CD4-positive, alpha-beta T cell (primary cell): Measurements from ENCODE around the gene TSC22D3. TPM values are rescaled to one million over a fixed set of nuclear protein-coding genes. Genes with fewer than 3 reads are reported as not detected.
"Not testable (repeated sequence)": the region's sequence is repeated elsewhere in the genome, so short reads cannot be mapped to it uniquely, and the experiment has no call there.

Experiments used
- ATAC-seq: fragments of 200-7000 bp; cut with Tn5 transposase; one replicate; pipeline ENCODE4 v1.10.0; 2022; ENCODE audit warnings: mild to moderate bottlenecking; ENCODE audit not compliant: poor library complexity
- CTCF ChIA-PET: fragments of 350-600 bp; sonication (Branson Sonifier 250); formaldehyde crosslinking; loops from one replicate; lab custom pipeline; 2021; ENCODE audit warnings: antibody characterized with exemption, inconsistent platforms; lab: Charles Lee
- POLR2A ChIA-PET: fragments of 350-600 bp; sonication (Branson Sonifier 250); formaldehyde crosslinking; loops from one replicate; lab custom pipeline; 2021; ENCODE audit warnings: antibody characterized with exemption, inconsistent platforms; lab: Charles Lee
- DNase-seq, 14 experiments: peaks; one replicate each; pipeline ENCODE4 v3.0.0-alpha.2; 2013 to 2020; ENCODE audit warnings: mixed read lengths in 2 of 14
- H3K27ac ChIP-seq, 2 donors: one replicate each; pipeline versions ENCODE4 v1.5.1 to v1.7.0; 2013; ENCODE audit warnings: low read length in 2 of 2, low read depth in 1 of 2, mild to moderate bottlenecking in 1 of 2
- H3K27me3 ChIP-seq, 2 experiments: 1 replicate in 1 of 2; 2 replicates in 1 of 2; pipeline versions ENCODE4 v1.6.1 to v1.7.0; 2013; ENCODE audit warnings: low read length in 2 of 2, control low read depth in 1 of 2, mild to moderate bottlenecking in 1 of 2, moderate library complexity in 1 of 2; ENCODE audit not compliant: insufficient read depth in 2 of 2, control insufficient read depth in 1 of 2
- H3K36me3 ChIP-seq: one replicate; pipeline ENCODE4 v1.6.1; 2013; ENCODE audit warnings: low read length, control low read depth; ENCODE audit not compliant: insufficient read depth
- H3K4me1 ChIP-seq: one replicate; pipeline ENCODE4 v1.6.1; 2013; ENCODE audit warnings: low read length, control low read depth; ENCODE audit not compliant: insufficient read depth
- H3K4me3 ChIP-seq: one replicate; pipeline ENCODE4 v1.5.1; 2013; ENCODE audit warnings: mild to moderate bottlenecking, low read length, moderate library complexity
- H3K9me3 ChIP-seq, 2 experiments: 1 replicate in 1 of 2; 2 replicates in 1 of 2; pipeline versions ENCODE4 v1.6.1 to v1.7.0; 2013; ENCODE audit warnings: low read length in 2 of 2, mild to moderate bottlenecking in 2 of 2, control low read depth in 1 of 2, moderate library complexity in 1 of 2; ENCODE audit not compliant: control insufficient read depth in 1 of 2, insufficient read depth in 1 of 2
- H3K27ac Mint-ChIP-seq: one replicate; pipeline ENCODE4 v1.8.0; 2020; ENCODE audit warnings: mixed read lengths
- H3K27me3 Mint-ChIP-seq: one replicate; pipeline ENCODE4 v1.8.0; 2021; ENCODE audit warnings: mixed read lengths
- H3K36me3 Mint-ChIP-seq: one replicate; pipeline ENCODE4 v1.8.0; 2021; ENCODE audit warnings: low read depth, mixed read lengths
- H3K4me1 Mint-ChIP-seq: one replicate; pipeline ENCODE4 v1.8.0; 2021; ENCODE audit warnings: low read depth, mixed read lengths
- H3K4me3 Mint-ChIP-seq: one replicate; pipeline ENCODE4 v1.8.0; 2020; ENCODE audit warnings: mild to moderate bottlenecking, mixed read lengths
- H3K9me3 Mint-ChIP-seq: one replicate; pipeline ENCODE4 v1.8.0; 2020; ENCODE audit warnings: mixed read lengths
- intact Hi-C, 2 experiments: fragments of 100-400 bp; cut with DNase I in 1 of 2; cut with micrococcal nuclease in 1 of 2; formaldehyde crosslinking; loops; one replicate each; pipeline versions ENCODE4 v1.15.1 to v1.9.0; 2023 to 2025; cut with DNase I, micrococcal nuclease
- total RNA-seq, 174 experiments: library from RNA in 2 of 174; stranded (reverse) in 2 of 174; gene quantifications; one replicate each; pipeline ENCODE4 v1.2.3 and lab custom pipeline; 2021 to 2026
- TF ChIP-seq, protein P1 (sequence below): fragments of 200-600 bp; IDR thresholded peaks from one replicate; pipeline ENCODE4 v1.8.0; 2022; ENCODE audit warnings: antibody characterized with exemption, mild to moderate bottlenecking

Gene TSC22D3
- total RNA-seq, 2 experiments from 2014 or later = 3,132 to 3,144 TPM

DNA sequence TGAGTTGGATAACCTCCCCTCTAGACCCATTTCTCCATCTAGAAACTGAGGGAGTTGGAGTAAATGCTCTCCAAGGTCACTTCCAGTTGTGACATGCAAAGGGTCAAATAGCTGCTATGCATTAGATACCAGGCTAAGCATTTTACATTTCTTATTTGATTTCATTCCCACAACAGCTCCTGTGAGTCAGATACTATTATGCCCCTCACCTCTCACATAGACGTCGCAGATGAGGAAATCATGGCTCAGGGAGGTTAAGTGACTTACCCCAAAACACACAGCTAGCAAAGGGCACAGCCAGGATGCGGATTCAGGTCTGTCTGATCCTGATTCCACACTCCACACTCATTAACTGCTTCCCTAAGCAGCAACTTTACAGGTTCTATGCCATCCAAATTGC, 89.6 kb downstream of the TSC22D3 start:
- ChIA-PET CTCF (interaction anchor here (1.0 to 2.4 kb wide), 2 partner anchors 11 to 13 kb away, joined by 3 to 8 read pairs; no protein-coding TSS in a partner anchor), POLR2A (interaction anchor here (1.9 kb wide), 1 partner anchor 31 kb away, joined by 12 read pairs; no protein-coding TSS in a partner anchor)
- Mint-ChIP-seq H3K27ac (no peak overlapping the region), H3K4me1 (peaks cover 36% of the 10 kb centered on the region), H3K36me3 (no peaks in the 10 kb centered on the region), H3K27me3 (no peaks in the 10 kb centered on the region), H3K9me3 (no peaks in the 10 kb centered on the region), H3K4me3 (no peak overlapping the region)
- intact Hi-C loops = no loop called here
- ATAC-seq = no peak
- Histone ChIP-seq H3K27ac (no peak overlapping the region), H3K4me1 (peaks cover 47% of the 10 kb centered on the region), H3K9me3 (no peaks in the 10 kb centered on the region), H3K36me3 (no peaks in the 10 kb centered on the region), H3K4me3 (no peak overlapping the region), H3K27me3 (no peaks in the 10 kb centered on the region)
- no peak for DNase-seq
- TF ChIP-seq, protein P1, sequence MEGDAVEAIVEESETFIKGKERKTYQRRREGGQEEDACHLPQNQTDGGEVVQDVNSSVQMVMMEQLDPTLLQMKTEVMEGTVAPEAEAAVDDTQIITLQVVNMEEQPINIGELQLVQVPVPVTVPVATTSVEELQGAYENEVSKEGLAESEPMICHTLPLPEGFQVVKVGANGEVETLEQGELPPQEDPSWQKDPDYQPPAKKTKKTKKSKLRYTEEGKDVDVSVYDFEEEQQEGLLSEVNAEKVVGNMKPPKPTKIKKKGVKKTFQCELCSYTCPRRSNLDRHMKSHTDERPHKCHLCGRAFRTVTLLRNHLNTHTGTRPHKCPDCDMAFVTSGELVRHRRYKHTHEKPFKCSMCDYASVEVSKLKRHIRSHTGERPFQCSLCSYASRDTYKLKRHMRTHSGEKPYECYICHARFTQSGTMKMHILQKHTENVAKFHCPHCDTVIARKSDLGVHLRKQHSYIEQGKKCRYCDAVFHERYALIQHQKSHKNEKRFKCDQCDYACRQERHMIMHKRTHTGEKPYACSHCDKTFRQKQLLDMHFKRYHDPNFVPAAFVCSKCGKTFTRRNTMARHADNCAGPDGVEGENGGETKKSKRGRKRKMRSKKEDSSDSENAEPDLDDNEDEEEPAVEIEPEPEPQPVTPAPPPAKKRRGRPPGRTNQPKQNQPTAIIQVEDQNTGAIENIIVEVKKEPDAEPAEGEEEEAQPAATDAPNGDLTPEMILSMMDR = no peak

DNA sequence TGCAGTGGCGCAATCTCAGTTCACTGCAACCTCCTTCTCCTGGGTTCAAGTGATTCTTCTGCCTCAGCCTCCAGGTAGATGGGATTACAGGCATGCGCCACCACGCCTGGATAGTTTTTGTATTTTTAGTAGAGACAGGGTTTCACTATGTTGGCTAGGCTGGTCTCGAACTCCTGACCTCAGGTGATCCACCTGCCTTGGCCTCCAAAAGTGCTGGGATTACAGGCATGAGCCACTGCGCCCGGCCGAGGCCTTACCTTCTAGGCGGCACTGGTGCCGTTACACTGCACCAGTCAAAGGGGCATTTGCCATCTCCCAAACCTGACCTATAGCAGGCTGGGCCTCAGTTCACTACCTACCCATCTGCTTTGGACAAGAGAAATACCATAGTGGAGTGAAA, 90.0 kb downstream of the TSC22D3 start:
- DNase-seq, H3K4me3 ChIP-seq, H3K9me3 Mint-ChIP-seq, H3K4me3 Mint-ChIP-seq, ATAC-seq, H3K27me3 Mint-ChIP-seq, H3K9me3 ChIP-seq, H3K36me3 ChIP-seq, H3K36me3 Mint-ChIP-seq, H3K27me3 ChIP-seq, intact Hi-C loops, H3K27ac ChIP-seq, H3K27ac Mint-ChIP-seq: not testable (repeated sequence)
- peaks cover 47% of the 10 kb centered on the region for H3K4me1 ChIP-seq
- ChIA-PET POLR2A (interaction anchor here (1.0 to 18.0 kb wide), 4 partner anchors 12 to 56 kb away, joined by 3 to 754 read pairs (median 10); no protein-coding TSS in a partner anchor), CTCF (interaction anchor here (1.0 to 2.4 kb wide), 2 partner anchors 12 to 13 kb away, joined by 3 to 8 read pairs; no protein-coding TSS in a partner anchor)
- peaks cover 41% of the 10 kb centered on the region for H3K4me1 Mint-ChIP-seq

DNA sequence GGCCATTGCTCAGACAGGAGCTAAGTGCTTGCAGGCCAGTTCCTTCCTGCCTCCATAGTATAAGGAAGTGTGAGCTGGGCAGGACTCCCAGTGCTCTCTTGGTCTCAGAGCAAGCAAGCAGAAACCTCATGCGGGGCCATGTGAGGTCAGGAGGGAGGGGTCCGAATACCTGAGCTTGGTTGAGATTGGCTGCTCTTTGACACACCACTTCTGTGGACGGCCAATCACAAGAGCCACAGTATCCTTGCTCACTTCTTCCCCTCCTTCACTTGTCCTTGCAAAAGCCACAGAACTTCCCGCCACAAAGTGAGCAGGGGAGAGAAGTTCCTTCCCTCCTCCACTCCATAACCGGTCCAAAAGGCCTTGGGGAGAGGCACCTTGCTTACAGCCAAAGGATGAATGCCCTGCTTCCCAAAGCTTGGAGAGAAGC, 90.6 kb downstream of the TSC22D3 start:
- H3K27ac ChIP-seq = no peak overlapping the region
- ChIA-PET POLR2A (interaction anchor here (1.0 to 18.0 kb wide), 4 partner anchors 9 to 57 kb away, joined by 3 to 754 read pairs (median 6); no protein-coding TSS in a partner anchor), CTCF (interaction anchor here (2.4 kb wide), 1 partner anchor 12 kb away, joined by 8 read pairs; no protein-coding TSS in a partner anchor)
- H3K4me1 ChIP-seq = peaks cover 50% of the 10 kb centered on the region
- no peaks in the 10 kb centered on the region for H3K36me3 Mint-ChIP-seq
- no peaks in the 10 kb centered on the region for H3K36me3 ChIP-seq
- H3K27me3 ChIP-seq = no peaks in the 10 kb centered on the region
- ATAC-seq (no peak), DNase-seq (peak in 4 of 14 experiments; percentile 30 to 53 (median 47))
- H3K9me3 ChIP-seq = no peaks in the 10 kb centered on the region
- peak overlapping the region; percentile 30 for H3K4me3 Mint-ChIP-seq
- TF ChIP-seq, protein P1 = no peak
- no peaks in the 10 kb centered on the region for H3K9me3 Mint-ChIP-seq
- no peaks in the 10 kb centered on the region for H3K27me3 Mint-ChIP-seq
- peak overlapping the region; percentile 36 for H3K27ac Mint-ChIP-seq
- H3K4me3 ChIP-seq = no peak overlapping the region
- H3K4me1 Mint-ChIP-seq = peaks cover 47% of the 10 kb centered on the region
- intact Hi-C loops = no loop called here
